Stimulated activated CD4-positive, alpha-beta T cell treated with anti-CD3 and anti-CD28 coated beads, Interleukin-1b, Interleukin-23, amount 100 ng/mL, for 1 hour (primary cell): ENCODE results near the gene CBFA2T3.

ENCODE experiments used
- DNase-seq, 2 donors: peaks; one replicate each; pipeline ENCODE4 v3.0.0-alpha.2; 2020; ENCODE audit warnings: low read depth in 2 of 2

Gene CBFA2T3

GRCh38 chr16:88840600-88841215 lies 136.3 kb downstream of the CBFA2T3 start:
- DNase-seq: no peak

GRCh38 chr16:88839745-88840599 lies 137.0 kb downstream of the CBFA2T3 start:
- DNase-seq: no peak

GRCh38 chr16:88839026-88839529 lies 137.9 kb downstream of the CBFA2T3 start:
- no peak for DNase-seq

DNA sequence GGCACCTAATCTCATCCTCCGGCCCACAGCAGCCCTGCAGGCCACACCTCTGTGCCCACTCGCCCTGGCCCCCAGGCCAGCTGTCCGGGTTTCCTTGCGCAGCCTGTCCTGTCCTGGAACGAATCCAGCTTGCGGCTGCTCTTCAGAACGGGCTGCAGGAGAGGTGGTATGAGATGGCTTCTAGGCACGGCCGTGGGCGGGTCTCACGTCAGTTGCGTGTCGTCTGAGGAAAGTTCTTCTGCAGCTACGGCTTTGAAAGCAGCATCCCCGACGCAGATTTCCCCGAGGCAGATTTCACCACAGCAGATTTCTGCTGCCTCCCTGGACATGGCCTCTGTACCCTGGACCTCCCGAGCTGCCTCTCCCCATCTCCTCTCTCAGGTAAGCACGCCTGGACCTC lies 138.4 kb downstream of the CBFA2T3 start:
- no peak for DNase-seq

GRCh38 chr16:88837806-88838205 lies 139.2 kb downstream of the CBFA2T3 start:
- no peak for DNase-seq

DNA sequence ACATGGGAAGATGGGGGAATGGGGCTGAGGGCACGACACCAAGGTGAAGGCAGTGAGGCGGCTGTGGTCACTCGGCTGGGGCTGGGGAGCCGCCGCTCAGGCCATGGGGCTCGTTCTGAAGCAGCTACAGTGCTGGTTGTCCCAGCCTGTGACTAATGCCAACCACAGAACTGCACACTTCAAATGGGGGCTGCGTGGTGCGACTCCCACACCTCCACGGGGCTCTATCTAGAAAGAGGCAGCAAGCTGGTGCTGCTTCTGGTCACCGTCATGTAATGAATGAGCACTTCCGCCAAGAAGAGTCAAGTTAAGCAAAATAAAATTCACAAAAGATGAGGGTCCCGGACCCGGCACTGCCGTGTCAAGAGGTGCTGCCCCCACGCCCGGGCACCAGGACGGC lies 140.2 kb downstream of the CBFA2T3 start:
- DNase-seq: no peak

DNA sequence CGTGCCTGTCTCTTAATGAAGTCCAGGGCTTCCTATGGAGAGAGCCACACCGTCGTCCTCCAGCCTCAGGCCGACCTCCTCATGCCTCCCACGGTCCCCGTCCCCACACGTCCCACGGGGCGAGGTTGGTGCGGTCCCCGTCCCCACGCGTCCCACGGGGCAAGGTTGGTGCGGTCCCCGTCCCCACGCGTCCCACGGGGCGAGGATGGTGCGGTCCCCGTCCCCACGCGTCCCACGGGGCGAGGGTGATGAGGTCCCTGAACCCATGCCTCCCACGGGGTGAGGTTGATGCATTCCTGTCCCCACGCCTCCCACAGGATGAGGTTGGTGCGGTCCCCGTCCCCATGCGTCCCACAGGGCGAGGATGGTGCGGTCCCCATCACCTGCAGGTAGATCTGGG lies 141.2 kb downstream of the CBFA2T3 start:
- DNase-seq: no peak

- no peak for DNase-seq
These were observed 141.6 kb downstream of the CBFA2T3 start for GRCh38 chr16:88835383-88835782.

DNA sequence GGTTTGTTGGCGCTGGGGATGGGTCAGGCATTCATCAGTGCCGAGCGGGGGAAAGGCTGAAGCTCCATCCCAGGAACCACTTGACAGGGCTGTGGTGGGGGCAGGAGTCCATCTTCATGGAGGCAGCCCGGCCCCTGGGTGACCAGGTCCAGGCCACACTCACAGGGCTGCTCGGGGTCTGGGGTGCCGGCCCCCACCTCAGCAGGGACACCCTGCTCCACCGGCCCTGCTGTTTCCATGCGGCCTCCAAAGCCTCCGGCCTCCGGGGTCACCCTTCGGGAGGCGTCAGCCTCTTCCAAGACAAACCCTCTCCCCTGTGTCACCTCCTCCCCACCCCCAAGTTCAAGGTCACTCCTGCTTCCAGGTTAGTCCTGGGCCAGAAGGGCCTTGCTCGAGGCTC lies 142.3 kb downstream of the CBFA2T3 start:
- DNase-seq: no peak

- no peak for DNase-seq
These were observed 143.9 kb downstream of the CBFA2T3 start for GRCh38 chr16:88833086-88833485.

DNA sequence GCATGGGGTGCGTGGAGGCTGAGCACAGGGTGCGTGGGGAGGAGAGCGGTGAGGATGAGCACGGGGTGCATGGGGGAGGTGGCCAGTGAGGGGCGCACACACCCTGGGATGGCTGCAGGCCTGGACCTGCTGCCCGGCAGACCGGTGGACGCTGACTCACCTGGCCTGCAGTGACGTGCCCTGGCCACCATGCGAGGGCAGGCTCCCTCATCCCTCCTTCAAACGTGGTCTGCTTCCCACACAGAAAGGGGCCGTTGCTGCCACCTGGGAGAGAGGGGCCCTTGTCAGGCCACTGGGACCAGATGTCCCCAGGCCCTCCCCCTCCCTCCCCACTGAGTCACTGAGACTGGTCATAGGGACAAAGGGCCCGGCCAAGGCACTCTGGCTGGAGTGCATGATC lies 145.2 kb downstream of the CBFA2T3 start:
- no peak for DNase-seq

DNA sequence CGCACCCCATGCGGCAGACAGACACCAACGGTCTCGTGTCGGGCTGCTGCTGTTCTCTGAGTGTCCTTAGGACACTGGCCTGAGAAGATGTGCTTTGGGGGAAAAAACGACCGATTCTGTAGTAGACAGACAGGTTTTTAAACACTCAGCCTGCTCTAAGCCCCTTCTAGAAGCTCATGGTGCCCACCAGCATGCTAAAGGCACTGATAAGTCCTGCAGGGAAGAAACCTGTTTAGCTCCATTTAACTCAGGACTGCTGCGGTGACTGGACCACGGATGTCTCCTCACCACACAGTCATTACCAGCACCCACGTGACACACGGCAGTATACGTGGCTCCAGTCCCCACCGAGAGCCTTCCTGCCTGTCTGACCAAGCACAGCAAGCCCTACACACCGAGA lies 146.2 kb downstream of the CBFA2T3 start:
- DNase-seq: no peak

DNA sequence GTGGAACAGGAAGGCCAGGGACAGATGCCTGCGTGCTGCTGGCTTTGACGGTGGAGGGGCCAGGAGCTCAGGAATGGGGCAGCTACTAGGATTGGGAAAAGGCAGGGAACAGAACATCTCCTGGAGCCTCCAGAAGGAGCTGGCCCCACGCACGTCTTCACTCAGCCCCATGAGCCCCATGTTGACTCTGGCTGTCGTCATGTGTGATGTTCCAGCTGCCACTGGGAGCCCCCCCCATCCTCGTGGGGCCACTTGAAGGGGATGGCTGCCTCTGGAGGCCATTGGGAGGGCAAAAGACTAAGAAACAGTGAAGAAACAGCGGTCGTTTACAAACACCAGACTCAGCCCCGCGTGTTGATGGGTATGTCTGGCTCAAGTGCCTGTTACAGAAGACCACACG lies 146.7 kb downstream of the CBFA2T3 start:
- no peak for DNase-seq

GRCh38 chr16:88828711-88829110 lies 148.3 kb downstream of the CBFA2T3 start:
- no peak for DNase-seq

GRCh38 chr16:88827727-88828126 lies 149.3 kb downstream of the CBFA2T3 start:
- no peak for DNase-seq

GRCh38 chr16:88826070-88826840 lies 150.8 kb downstream of the CBFA2T3 start:
- DNase-seq: no peak

- DNase-seq: no peak
These were observed 151.9 kb downstream of the CBFA2T3 start for GRCh38 chr16:88825146-88825545.
